ENCODE data around the gene HADHA.

DNA sequence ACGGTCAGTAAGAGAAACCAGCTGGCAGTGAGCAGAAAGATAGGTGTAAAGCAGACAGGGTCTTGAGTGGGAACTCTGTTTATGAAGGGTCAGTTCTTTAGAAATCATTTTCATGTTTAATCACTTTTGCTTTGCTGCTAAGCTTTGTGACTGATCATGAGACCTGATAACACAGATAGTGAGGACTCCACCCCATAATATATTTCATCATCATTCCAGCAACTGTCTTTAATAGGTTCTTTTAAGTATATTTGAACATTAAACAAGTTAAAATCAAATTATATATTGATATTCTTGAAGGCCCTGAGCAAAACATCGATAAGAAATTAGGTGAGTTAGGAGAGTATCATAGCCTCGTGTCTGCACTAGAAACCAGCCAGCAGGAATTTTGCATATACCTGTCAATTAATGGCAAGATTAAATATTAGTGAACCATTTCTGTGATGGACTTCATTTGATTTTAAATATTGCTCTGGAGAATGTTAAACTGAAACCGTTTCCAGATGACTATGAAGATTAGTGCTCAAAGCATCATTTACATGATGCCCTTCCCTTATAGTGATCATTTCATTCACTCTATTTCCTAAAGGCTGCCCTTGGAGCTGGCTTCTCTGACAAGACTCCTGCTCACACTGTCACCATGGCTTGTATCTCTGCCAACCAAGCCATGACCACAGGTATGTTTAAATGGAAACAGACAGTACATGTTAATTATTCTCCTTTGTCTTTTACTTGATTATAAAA is 32.2 kb upstream of the HADHA start:
- TF ChIP-seq, protein P1, sequence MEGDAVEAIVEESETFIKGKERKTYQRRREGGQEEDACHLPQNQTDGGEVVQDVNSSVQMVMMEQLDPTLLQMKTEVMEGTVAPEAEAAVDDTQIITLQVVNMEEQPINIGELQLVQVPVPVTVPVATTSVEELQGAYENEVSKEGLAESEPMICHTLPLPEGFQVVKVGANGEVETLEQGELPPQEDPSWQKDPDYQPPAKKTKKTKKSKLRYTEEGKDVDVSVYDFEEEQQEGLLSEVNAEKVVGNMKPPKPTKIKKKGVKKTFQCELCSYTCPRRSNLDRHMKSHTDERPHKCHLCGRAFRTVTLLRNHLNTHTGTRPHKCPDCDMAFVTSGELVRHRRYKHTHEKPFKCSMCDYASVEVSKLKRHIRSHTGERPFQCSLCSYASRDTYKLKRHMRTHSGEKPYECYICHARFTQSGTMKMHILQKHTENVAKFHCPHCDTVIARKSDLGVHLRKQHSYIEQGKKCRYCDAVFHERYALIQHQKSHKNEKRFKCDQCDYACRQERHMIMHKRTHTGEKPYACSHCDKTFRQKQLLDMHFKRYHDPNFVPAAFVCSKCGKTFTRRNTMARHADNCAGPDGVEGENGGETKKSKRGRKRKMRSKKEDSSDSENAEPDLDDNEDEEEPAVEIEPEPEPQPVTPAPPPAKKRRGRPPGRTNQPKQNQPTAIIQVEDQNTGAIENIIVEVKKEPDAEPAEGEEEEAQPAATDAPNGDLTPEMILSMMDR (IDR thresholded peaks at IDR 0.05; ENCODE audit: poor library complexity, severe bottlenecking) = no peak
- TF ChIP-seq, protein P2, sequence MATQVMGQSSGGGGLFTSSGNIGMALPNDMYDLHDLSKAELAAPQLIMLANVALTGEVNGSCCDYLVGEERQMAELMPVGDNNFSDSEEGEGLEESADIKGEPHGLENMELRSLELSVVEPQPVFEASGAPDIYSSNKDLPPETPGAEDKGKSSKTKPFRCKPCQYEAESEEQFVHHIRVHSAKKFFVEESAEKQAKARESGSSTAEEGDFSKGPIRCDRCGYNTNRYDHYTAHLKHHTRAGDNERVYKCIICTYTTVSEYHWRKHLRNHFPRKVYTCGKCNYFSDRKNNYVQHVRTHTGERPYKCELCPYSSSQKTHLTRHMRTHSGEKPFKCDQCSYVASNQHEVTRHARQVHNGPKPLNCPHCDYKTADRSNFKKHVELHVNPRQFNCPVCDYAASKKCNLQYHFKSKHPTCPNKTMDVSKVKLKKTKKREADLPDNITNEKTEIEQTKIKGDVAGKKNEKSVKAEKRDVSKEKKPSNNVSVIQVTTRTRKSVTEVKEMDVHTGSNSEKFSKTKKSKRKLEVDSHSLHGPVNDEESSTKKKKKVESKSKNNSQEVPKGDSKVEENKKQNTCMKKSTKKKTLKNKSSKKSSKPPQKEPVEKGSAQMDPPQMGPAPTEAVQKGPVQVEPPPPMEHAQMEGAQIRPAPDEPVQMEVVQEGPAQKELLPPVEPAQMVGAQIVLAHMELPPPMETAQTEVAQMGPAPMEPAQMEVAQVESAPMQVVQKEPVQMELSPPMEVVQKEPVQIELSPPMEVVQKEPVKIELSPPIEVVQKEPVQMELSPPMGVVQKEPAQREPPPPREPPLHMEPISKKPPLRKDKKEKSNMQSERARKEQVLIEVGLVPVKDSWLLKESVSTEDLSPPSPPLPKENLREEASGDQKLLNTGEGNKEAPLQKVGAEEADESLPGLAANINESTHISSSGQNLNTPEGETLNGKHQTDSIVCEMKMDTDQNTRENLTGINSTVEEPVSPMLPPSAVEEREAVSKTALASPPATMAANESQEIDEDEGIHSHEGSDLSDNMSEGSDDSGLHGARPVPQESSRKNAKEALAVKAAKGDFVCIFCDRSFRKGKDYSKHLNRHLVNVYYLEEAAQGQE (IDR thresholded peaks at IDR 0.05; ENCODE audit: borderline replicate concordance) = no peak
- TF ChIP-seq POLR2AphosphoS5 (IDR thresholded peaks at IDR 0.05) (no peak), MXI1 (conservative IDR thresholded peaks at IDR 0.05; ENCODE audit: poor library complexity, severe bottlenecking) (no peak), TAF1 (IDR thresholded peaks at IDR 0.05; ENCODE audit: low read depth) (no peak), EP300 (conservative IDR thresholded peaks at IDR 0.05; ENCODE audit: poor library complexity, severe bottlenecking) (no peak), EZH2 (IDR thresholded peaks at IDR 0.05; ENCODE audit: borderline replicate concordance, insufficient read depth, low read length, poor library complexity, severe bottlenecking) (no peak)

All from neural cell (in vitro differentiated cells).